HG02981 (cell line): Measurements from ENCODE around the gene NPR2.

Source experiments
- ATAC-seq: cut with Tn5 transposase; IDR thresholded peaks from one replicate; pipeline ENCODE4 v1.9.1; 2021; ENCODE audit warnings: mild to moderate bottlenecking, moderate library complexity; ENCODE audit not compliant: unreplicated experiment

Gene NPR2

GRCh38 chr9:35852876-35853865 is 61.8 kb downstream of the NPR2 start:
- ATAC-seq: no peak

- no peak for ATAC-seq
Observed at GRCh38 chr9:35854091-35854762, 62.8 kb downstream of the NPR2 start.

GRCh38 chr9:35856206-35856605 is 64.8 kb downstream of the NPR2 start:
- no peak for ATAC-seq

GRCh38 chr9:35856882-35857281 is 65.5 kb downstream of the NPR2 start:
- no peak for ATAC-seq

- no peak for ATAC-seq
Observed at GRCh38 chr9:35858458-35858857, 67.1 kb downstream of the NPR2 start.
